Breast epithelium (tissue), 4 donors: ENCODE data around the gene MAPK8. TPM values are rescaled to one million over a fixed set of nuclear protein-coding genes. Genes with fewer than 3 reads are reported as not detected.

Experiments used
- DNase-seq, 2 donors: peaks; one replicate each; pipeline ENCODE4 v3.0.0-alpha.2; 2019; ENCODE audit warnings: low spot score in 2 of 2
- H3K27ac ChIP-seq, 2 donors: fragments of 200-600 bp; sonication (generic) in 1 of 2; one replicate each; pipeline ENCODE4 v1.5.1; 2016 to 2019; ENCODE audit warnings: mild to moderate bottlenecking in 1 of 2
- H3K27me3 ChIP-seq, 2 donors: fragments of 200-600 bp; sonication (generic) in 1 of 2; one replicate each; pipeline versions ENCODE4 v1.5.1 to v1.6.0; 2017 to 2019; ENCODE audit warnings: control low read depth in 1 of 2, mild to moderate bottlenecking in 1 of 2
- H3K36me3 ChIP-seq: fragments of 200-600 bp; one replicate; pipeline ENCODE4 v1.5.1; 2019
- H3K4me1 ChIP-seq, 2 donors: fragments of 200-600 bp; sonication (generic); one replicate each; pipeline ENCODE4 v1.5.1; 2016 to 2019; ENCODE audit warnings: control low read depth in 1 of 2
- H3K4me3 ChIP-seq, 3 donors: fragments of 200-600 bp; sonication (generic); 1 replicate in 2 of 3; 2 replicates in 1 of 3; pipeline ENCODE4 v1.5.1; 2016 to 2019; ENCODE audit warnings: mild to moderate bottlenecking in 3 of 3, moderate library complexity in 2 of 3
- H3K9me3 ChIP-seq, 2 donors: fragments of 200-600 bp; sonication (generic) in 1 of 2; one replicate each; pipeline ENCODE4 v1.5.1; 2016 to 2019; ENCODE audit warnings: control low read depth in 1 of 2
- CTCF ChIP-seq, 3 donors: fragments of 450-650 bp; IDR thresholded peaks; one replicate each; pipeline ENCODE4 v1.5.1; 2016 to 2017; ENCODE audit warnings: antibody characterized with exemption in 3 of 3, mild to moderate bottlenecking in 3 of 3, moderate library complexity in 3 of 3
- POLR2A ChIP-seq: fragments of 450-650 bp; IDR thresholded peaks from one replicate; pipeline ENCODE4 v1.6.1; 2016; ENCODE audit warnings: antibody characterized with exemption, mild to moderate bottlenecking, moderate library complexity
- POLR2AphosphoS5 ChIP-seq, 3 donors: sonication (generic); formaldehyde crosslinking; IDR thresholded peaks; one replicate each; pipeline ENCODE4 v1.6.1; 2017; ENCODE audit warnings: antibody characterized with exemption in 3 of 3
- intact Hi-C: fragments of 100-400 bp; cut with DNase I; formaldehyde crosslinking; loops from one replicate; pipeline ENCODE4 v1.15.1; 2023; ENCODE audit warnings: low total_unique reads
- total RNA-seq, 3 donors: library from RNA; depleted of rRNA; stranded (reverse); fragments of >200 nt; gene quantifications; one replicate each; pipeline ENCODE4 v1.1.0, GENCODE V29; 2016

Gene MAPK8
- total RNA-seq, 3 donors from 2014 or later = 52.5 to 108 (median 74.1) TPM

- Histone ChIP-seq H3K27ac (no peak overlapping the region), H3K4me1 (no peaks in the 10 kb centered on the region), H3K9me3 (no peaks in the 10 kb centered on the region), H3K27me3 (no peaks in the 10 kb centered on the region), H3K36me3 (no peaks in the 10 kb centered on the region), H3K4me3 (no peak overlapping the region)
- no peak for TF ChIP-seq POLR2AphosphoS5 (IDR thresholded peaks at IDR 0.05)
- no peak for TF ChIP-seq POLR2A
- DNase-seq = no peak
- intact Hi-C loops = no loop called here
These were observed 84.0 kb downstream of the MAPK8 start for GRCh38 chr10:48390558-48390871.

DNA sequence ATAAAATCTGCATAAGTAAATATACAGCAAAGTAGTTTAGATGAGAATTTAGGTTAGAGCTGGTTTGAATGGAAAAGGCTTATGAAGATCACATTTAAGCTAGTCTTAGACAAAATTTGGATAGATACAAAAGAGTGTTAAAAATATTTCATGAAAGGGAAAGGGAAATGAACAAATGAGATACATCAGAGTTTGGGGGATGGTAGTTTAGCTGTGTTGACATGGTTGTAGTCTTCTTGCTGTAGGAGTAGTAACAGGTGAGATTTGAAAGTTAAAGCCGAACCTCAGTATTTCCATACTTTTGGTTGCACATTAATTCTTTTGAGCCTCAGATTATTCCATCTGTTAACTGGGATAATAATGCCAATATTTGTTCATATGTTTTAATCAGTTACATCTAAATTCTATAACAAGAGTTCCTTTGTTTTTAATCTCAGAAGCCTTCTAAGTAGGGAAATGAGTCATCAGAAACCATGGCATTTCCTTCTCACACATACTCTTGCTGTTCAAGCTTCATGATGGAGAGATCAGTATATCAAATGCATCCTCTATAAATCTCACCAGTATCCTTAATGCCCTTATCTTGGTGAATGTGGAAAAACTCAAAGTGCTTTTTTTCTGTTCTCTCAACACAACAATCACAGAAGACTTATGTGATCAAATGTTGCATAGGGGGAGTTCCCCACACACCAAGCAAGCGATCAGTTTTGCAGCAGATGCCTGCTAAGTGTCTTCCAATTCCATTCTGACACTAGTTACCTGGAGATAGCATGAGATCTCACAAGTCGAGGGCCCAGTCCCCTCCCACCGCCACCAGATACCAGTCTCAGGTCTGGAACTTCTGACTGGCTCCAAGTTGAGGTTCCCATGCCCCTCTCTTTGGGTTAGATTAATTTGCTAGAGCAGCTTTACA, 84.7 kb downstream of the MAPK8 start:
- TF ChIP-seq POLR2AphosphoS5 (IDR thresholded peaks at IDR 0.05) (no peak), CTCF (IDR thresholded peaks at IDR 0.05) (no peak), POLR2A (no peak)
- H3K36me3 ChIP-seq = no peaks in the 10 kb centered on the region
- intact Hi-C loops = no loop called here
- H3K4me1 ChIP-seq = no peaks in the 10 kb centered on the region
- H3K27ac ChIP-seq = no peak overlapping the region
- H3K9me3 ChIP-seq = no peaks in the 10 kb centered on the region
- H3K27me3 ChIP-seq = no peaks in the 10 kb centered on the region
- no peak for DNase-seq
- H3K4me3 ChIP-seq = no peak overlapping the region

GRCh38 chr10:48391994-48392393, 85.5 kb downstream of the MAPK8 start:
- no peak for DNase-seq
- intact Hi-C loops = no loop called here
- TF ChIP-seq POLR2A (no peak), POLR2AphosphoS5 (IDR thresholded peaks at IDR 0.05) (no peak), CTCF (IDR thresholded peaks at IDR 0.05) (no peak)
- Histone ChIP-seq H3K4me1 (no peaks in the 10 kb centered on the region), H3K4me3 (no peak overlapping the region), H3K36me3 (no peaks in the 10 kb centered on the region), H3K27me3 (no peaks in the 10 kb centered on the region), H3K27ac (no peak overlapping the region), H3K9me3 (no peaks in the 10 kb centered on the region)

GRCh38 chr10:48398261-48398660, 91.8 kb downstream of the MAPK8 start:
- H3K4me1 ChIP-seq = peaks cover 0 to 6% of the 10 kb centered on the region in 2 donors
- H3K4me3 ChIP-seq = no peak overlapping the region
- DNase-seq = no peak
- intact Hi-C loops = no loop called here
- no peaks in the 10 kb centered on the region for H3K27me3 ChIP-seq
- no peaks in the 10 kb centered on the region for H3K36me3 ChIP-seq
- H3K27ac ChIP-seq = no peak overlapping the region
- H3K9me3 ChIP-seq = no peaks in the 10 kb centered on the region
- no peak for TF ChIP-seq POLR2A
- no peak for TF ChIP-seq CTCF (IDR thresholded peaks at IDR 0.05)
- TF ChIP-seq POLR2AphosphoS5 (IDR thresholded peaks at IDR 0.05) = no peak

- Histone ChIP-seq H3K36me3 (no peaks in the 10 kb centered on the region), H3K4me3 (no peak overlapping the region), H3K27ac (no peak overlapping the region), H3K27me3 (no peaks in the 10 kb centered on the region), H3K4me1 (peaks cover 0 to 6% of the 10 kb centered on the region in 2 donors), H3K9me3 (no peaks in the 10 kb centered on the region)
- TF ChIP-seq POLR2A = no peak
- DNase-seq = no peak
- intact Hi-C loops = no loop called here
These were observed 92.6 kb downstream of the MAPK8 start for GRCh38 chr10:48399056-48399541.

- intact Hi-C loops = no loop called here
These were observed 93.1 kb downstream of the MAPK8 start for GRCh38 chr10:48399551-48399950.

More at GRCh38 chr10:48399551-48399950, 93.1 kb downstream of the MAPK8 start:
- Histone ChIP-seq H3K36me3 (no peaks in the 10 kb centered on the region), H3K4me1 (peaks cover 0 to 6% of the 10 kb centered on the region in 2 donors), H3K27ac (no peak overlapping the region), H3K27me3 (no peaks in the 10 kb centered on the region), H3K4me3 (no peak overlapping the region), H3K9me3 (no peaks in the 10 kb centered on the region)
- TF ChIP-seq CTCF (IDR thresholded peaks at IDR 0.05) = no peak
- no peak for TF ChIP-seq POLR2A
- TF ChIP-seq POLR2AphosphoS5 (IDR thresholded peaks at IDR 0.05) = no peak
- DNase-seq = no peak
